NB4 (cell line): ENCODE measurements around the gene MIS18A.

Experiments
- CTCF ChIP-seq: IDR thresholded peaks from one replicate; pipeline ENCODE4 v1.5.1; 2012; ENCODE audit warnings: low read depth, low read length
- POLR2A ChIP-seq: IDR thresholded peaks from 2 replicates; pipeline ENCODE4 v1.6.1; 2011; ENCODE audit warnings: mild to moderate bottlenecking; ENCODE audit not compliant: insufficient read length; ENCODE audit errors: extremely low read depth

- TF ChIP-seq CTCF (no peak), POLR2A (no peak)
These were observed 31.1 kb upstream of the MIS18A start for GRCh38 chr21:32309906-32310460.
